Vagina (tissue), 2 donors: ENCODE measurements around the gene APBA3. TPM values are rescaled to one million over a fixed set of nuclear protein-coding genes. Genes with fewer than 3 reads are reported as not detected.
A peak's percentile ranks its signal among the peaks of the same experiment; 100 is the strongest.

ENCODE experiments used
- DNase-seq, 2 donors: peaks; one replicate each; pipeline ENCODE4 v3.0.0-alpha.2; 2017; ENCODE audit errors: extremely low spot score in 2 of 2
- H3K27ac ChIP-seq: fragments of 200-600 bp; sonication (generic); one replicate; pipeline ENCODE4 v1.5.1; 2019
- H3K27me3 ChIP-seq: fragments of 200-600 bp; sonication (generic); one replicate; pipeline ENCODE4 v1.5.1; 2019
- H3K36me3 ChIP-seq, 2 donors: fragments of 200-600 bp; sonication (generic); one replicate each; pipeline ENCODE4 v1.5.1; 2017 to 2019
- H3K4me1 ChIP-seq: fragments of 200-600 bp; sonication (generic); one replicate; pipeline ENCODE4 v1.5.1; 2019
- H3K4me3 ChIP-seq, 2 donors: fragments of 200-600 bp; sonication (generic); 1 replicate in 1 of 2; 2 replicates in 1 of 2; pipeline ENCODE4 v1.5.1; 2016 to 2019
- H3K9me3 ChIP-seq: fragments of 200-600 bp; sonication (generic); one replicate; pipeline ENCODE4 v1.5.1; 2019
- POLR2A ChIP-seq, 2 donors: fragments of 450-650 bp; IDR thresholded peaks; one replicate each; pipeline ENCODE4 v1.6.1; 2017; ENCODE audit warnings: antibody characterized with exemption in 2 of 2, mild to moderate bottlenecking in 2 of 2, moderate library complexity in 2 of 2
- POLR2AphosphoS5 ChIP-seq, 2 donors: sonication (generic); formaldehyde crosslinking; IDR thresholded peaks; one replicate each; pipeline ENCODE4 v1.9.0; 2017; ENCODE audit warnings: antibody characterized with exemption in 2 of 2, mild to moderate bottlenecking in 2 of 2, low read depth in 1 of 2; ENCODE audit not compliant: insufficient read depth in 1 of 2
- intact Hi-C: fragments of 100-400 bp; cut with DNase I; formaldehyde crosslinking; loops from one replicate; pipeline ENCODE4 v1.15.1; 2023
- total RNA-seq: library from RNA; depleted of rRNA; stranded (reverse); fragments of >200 nt; gene quantifications from one replicate; pipeline ENCODE4 v1.2.3, GENCODE V29; 2016
- TF ChIP-seq, protein P1 (sequence below), 3 experiments: fragments of 450-650 bp in 2 of 3; fragments of 200-600 bp in 1 of 3; sonication (generic) in 1 of 3; IDR thresholded peaks; one replicate each; pipeline ENCODE4 v1.5.1; 2017 to 2019; ENCODE audit warnings: antibody characterized with exemption in 3 of 3, mild to moderate bottlenecking in 2 of 3, moderate library complexity in 2 of 3

APBA3 gene
- total RNA-seq, 1 donor from 2014 or later, result 46.2 TPM

DNA sequence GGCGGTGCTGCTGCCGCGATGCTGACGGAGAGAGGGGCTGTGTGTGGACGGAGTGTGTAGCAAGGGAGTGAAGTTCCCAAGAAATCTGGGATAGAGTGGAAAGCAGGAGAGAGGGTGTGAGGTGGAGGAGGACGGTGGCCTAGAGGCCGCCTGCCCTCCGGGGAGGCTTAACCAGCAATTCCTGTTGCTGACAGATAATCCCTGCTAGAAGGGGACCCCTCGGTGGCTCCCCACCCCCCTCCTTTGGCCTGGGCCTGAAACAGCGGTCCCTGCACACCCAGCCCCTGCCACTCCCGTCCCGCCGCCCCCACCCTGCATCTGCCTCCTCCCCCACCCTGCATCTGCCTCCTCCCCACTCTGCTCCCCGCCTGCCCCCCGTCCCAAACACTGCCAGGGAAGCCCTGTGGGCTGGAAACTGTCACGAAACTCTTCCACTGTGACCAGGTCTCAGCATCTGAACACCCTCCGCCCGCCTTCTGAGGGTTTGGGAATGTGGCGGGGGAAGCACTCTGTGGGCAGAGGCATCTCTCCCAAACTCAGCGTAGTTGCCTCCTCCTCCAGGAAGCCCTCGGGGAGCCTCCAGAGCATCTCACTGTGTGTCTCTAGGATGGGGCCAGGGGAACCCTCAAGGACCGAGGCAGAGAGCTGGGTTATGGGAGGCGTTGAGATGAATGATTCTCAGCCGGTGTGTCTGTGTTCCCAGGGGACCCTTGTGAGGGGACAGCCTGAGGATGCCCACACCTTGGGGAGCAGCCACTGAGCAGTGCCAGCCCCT lies 41.8 kb upstream of the APBA3 start:
- TF ChIP-seq POLR2A (IDR thresholded peaks at IDR 0.05), result no peak
- TF ChIP-seq POLR2AphosphoS5 (IDR thresholded peaks at IDR 0.05; ENCODE audit: insufficient read depth in 1 of 2, low read depth in 1 of 2), result no peak
- TF ChIP-seq, protein P1, sequence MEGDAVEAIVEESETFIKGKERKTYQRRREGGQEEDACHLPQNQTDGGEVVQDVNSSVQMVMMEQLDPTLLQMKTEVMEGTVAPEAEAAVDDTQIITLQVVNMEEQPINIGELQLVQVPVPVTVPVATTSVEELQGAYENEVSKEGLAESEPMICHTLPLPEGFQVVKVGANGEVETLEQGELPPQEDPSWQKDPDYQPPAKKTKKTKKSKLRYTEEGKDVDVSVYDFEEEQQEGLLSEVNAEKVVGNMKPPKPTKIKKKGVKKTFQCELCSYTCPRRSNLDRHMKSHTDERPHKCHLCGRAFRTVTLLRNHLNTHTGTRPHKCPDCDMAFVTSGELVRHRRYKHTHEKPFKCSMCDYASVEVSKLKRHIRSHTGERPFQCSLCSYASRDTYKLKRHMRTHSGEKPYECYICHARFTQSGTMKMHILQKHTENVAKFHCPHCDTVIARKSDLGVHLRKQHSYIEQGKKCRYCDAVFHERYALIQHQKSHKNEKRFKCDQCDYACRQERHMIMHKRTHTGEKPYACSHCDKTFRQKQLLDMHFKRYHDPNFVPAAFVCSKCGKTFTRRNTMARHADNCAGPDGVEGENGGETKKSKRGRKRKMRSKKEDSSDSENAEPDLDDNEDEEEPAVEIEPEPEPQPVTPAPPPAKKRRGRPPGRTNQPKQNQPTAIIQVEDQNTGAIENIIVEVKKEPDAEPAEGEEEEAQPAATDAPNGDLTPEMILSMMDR (IDR thresholded peaks at IDR 0.05), result no peak
- DNase-seq, result no peak
- Histone ChIP-seq H3K27me3 (no peaks in the 10 kb centered on the region), H3K4me1 (peaks cover 12% of the 10 kb centered on the region), H3K36me3 (no peaks in the 10 kb centered on the region), H3K9me3 (no peaks in the 10 kb centered on the region), H3K4me3 (no peak overlapping the region), H3K27ac (no peak overlapping the region)
- intact Hi-C loops, result no loop called here

DNA sequence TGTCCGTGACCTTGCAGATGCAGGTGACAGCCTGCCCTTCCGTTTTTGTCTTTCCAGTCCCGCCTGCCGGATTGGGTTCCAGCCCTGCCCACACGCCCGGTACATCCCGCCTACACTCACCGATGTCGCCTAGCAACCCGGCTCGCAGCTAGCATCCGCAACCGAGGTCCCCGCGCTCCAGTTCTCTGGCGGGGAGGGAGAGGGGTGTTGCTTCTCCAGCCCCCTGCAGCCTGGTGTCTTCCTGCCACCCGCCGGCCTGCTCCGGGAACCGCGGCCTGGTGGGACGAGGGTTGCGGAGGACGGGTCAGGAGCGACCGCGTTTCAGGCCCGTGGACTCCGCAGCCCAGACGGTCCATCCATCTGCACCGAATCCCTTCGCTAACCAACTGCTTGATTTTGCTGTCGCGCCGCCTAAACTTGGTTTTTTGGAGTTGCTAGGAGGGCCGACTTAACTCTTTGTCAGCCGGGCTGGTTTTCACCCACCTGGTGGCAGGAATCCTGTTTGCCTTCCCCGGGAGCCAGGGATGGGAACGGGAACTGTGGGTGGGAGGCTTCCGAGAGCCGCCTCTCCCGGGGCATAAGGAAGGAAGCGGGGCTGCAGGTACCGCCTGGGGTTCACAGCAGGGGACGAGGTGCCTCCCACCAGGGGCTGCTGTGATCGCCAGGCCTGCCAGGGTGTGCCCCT lies 40.1 kb upstream of the APBA3 start:
- Histone ChIP-seq H3K4me3 (peak overlapping the region in 1 of 2 donors; percentile 6), H3K27ac (no peak overlapping the region), H3K9me3 (no peaks in the 10 kb centered on the region), H3K36me3 (no peaks in the 10 kb centered on the region), H3K27me3 (no peaks in the 10 kb centered on the region), H3K4me1 (peaks cover 12% of the 10 kb centered on the region)
- DNase-seq, result no peak
- peak in 1 of 2 donors; percentile 18 for TF ChIP-seq POLR2AphosphoS5 (IDR thresholded peaks at IDR 0.05; ENCODE audit: insufficient read depth in 1 of 2, low read depth in 1 of 2)
- TF ChIP-seq, protein P1 (IDR thresholded peaks at IDR 0.05), result no peak
- intact Hi-C loops, result no loop called here

DNA sequence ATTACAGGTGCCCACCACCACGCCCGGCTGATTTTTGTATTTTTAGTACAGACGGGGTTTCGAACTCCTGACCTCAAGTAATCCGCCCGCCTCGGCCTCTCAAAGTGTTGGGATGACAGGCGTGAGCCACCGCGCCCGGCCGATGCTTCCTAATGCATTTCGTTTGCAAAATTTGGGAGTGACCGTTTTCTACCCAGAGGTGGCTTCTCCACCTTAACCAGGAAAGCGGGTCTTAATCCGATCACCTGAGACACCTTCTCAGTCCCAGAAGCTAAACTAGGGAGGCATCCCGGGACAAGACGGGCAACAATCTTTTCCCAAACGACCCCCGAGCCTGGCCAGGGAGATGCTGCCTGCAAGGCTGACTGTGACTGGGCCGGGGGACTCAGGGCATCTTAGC lies 39.5 kb upstream of the APBA3 start:
- TF ChIP-seq POLR2AphosphoS5 (IDR thresholded peaks at IDR 0.05; ENCODE audit: insufficient read depth in 1 of 2, low read depth in 1 of 2), result no peak
- no peak for TF ChIP-seq POLR2A (IDR thresholded peaks at IDR 0.05)
- TF ChIP-seq, protein P1 (IDR thresholded peaks at IDR 0.05), result no peak
- peaks cover 12% of the 10 kb centered on the region for H3K4me1 ChIP-seq
- H3K4me3 ChIP-seq, result peak overlapping the region in 1 of 2 donors; percentile 6
- no peaks in the 10 kb centered on the region for H3K9me3 ChIP-seq
- H3K27ac ChIP-seq, result no peak overlapping the region
- intact Hi-C loops, result no loop called here
- H3K27me3 ChIP-seq, result no peaks in the 10 kb centered on the region
- no peaks in the 10 kb centered on the region for H3K36me3 ChIP-seq
- DNase-seq, result no peak

DNA sequence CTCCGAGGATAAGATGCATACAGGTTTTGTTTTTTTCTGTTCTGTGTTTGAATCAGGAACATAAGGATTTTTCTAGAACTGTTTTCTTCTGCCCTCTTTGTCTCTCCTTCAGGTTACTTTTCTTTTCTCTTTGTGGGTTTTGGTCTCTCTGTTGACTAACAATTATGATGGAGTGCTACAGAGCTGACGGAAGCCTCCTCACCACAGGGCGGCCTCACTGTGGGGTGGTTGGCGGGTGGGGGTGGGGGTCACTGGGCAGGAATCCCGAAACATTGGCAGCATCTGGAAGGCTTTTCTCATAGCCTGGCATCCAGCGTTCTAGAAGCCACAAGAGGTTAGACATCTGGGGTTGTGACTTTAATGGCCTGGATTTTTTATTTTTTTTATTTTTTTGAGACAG lies 36.6 kb upstream of the APBA3 start:
- no peaks in the 10 kb centered on the region for H3K27me3 ChIP-seq
- no peaks in the 10 kb centered on the region for H3K9me3 ChIP-seq
- no peaks in the 10 kb centered on the region for H3K36me3 ChIP-seq
- H3K4me1 ChIP-seq, result peaks cover 12% of the 10 kb centered on the region
- no peak overlapping the region for H3K27ac ChIP-seq
- no peak overlapping the region for H3K4me3 ChIP-seq
- TF ChIP-seq, protein P1 (IDR thresholded peaks at IDR 0.05), result no peak
- TF ChIP-seq POLR2A (IDR thresholded peaks at IDR 0.05) (no peak), POLR2AphosphoS5 (IDR thresholded peaks at IDR 0.05; ENCODE audit: insufficient read depth in 1 of 2, low read depth in 1 of 2) (no peak)
- DNase-seq, result no peak
- intact Hi-C loops, result no loop called here

DNA sequence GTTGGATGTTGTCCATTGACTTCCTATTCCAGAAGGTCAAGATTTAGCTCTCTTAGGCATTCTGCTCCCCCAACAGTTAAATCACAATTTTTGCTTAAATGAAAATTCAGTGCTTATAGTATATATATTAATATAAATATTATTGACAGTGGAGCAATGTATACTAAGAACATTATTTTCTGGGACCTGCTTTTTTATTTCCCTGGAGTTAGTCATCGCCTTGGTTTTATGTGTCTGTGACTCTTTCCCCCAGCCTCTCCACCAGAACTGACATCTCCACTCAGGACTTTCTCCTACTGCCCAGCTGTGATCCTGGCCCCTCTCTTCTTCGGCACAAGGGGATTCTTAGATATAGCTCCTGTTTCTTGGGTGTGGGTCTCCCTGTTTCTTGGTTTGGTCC lies 34.9 kb upstream of the APBA3 start:
- DNase-seq, result no peak
- H3K4me1 ChIP-seq, result peaks cover 5% of the 10 kb centered on the region
- intact Hi-C loops, result no loop called here
- no peak for TF ChIP-seq POLR2A (IDR thresholded peaks at IDR 0.05)
- TF ChIP-seq, protein P1 (IDR thresholded peaks at IDR 0.05), result no peak
- TF ChIP-seq POLR2AphosphoS5 (IDR thresholded peaks at IDR 0.05; ENCODE audit: insufficient read depth in 1 of 2, low read depth in 1 of 2), result no peak
- H3K4me3 ChIP-seq, result no peak overlapping the region
- no peaks in the 10 kb centered on the region for H3K9me3 ChIP-seq
- H3K27me3 ChIP-seq, result no peaks in the 10 kb centered on the region
- H3K27ac ChIP-seq, result no peak overlapping the region
- H3K36me3 ChIP-seq, result no peaks in the 10 kb centered on the region
